HEK293T (cell line): Measurements from ENCODE around the gene CTTNBP2.

Source experiments
- CTCF ChIA-PET: fragments of 350-600 bp; formaldehyde crosslinking; extraction: SDS; loops from one replicate; lab custom pipeline; 2021; ENCODE audit warnings: antibody characterized with exemption, inconsistent platforms; lab: Yijun Ruan, JAX
- POLR2A ChIA-PET: fragments of 350-600 bp; formaldehyde crosslinking; extraction: SDS; loops from one replicate; lab custom pipeline; 2020; ENCODE audit warnings: antibody characterized with exemption, inconsistent platforms; lab: Yijun Ruan, JAX
- DNase-seq: peaks from one replicate; pipeline ENCODE4 v3.0.0; 2012; ENCODE audit warnings: mixed read lengths; ENCODE audit errors: extremely low spot score
- ARNT ChIP-seq: fragments of 450-650 bp; IDR thresholded peaks from 2 replicates; pipeline ENCODE4 v1.6.1; 2017; ENCODE audit warnings: mild to moderate bottlenecking
- BHLHE40 ChIP-seq: fragments of 450-650 bp; IDR thresholded peaks from 2 replicates; pipeline ENCODE4 v1.6.1; 2016; ENCODE audit warnings: mild to moderate bottlenecking, moderate library complexity, borderline replicate concordance
- CTBP1 ChIP-seq: fragments of 450-650 bp; IDR thresholded peaks from 2 replicates; pipeline ENCODE4 v1.6.1; 2016; ENCODE audit warnings: borderline replicate concordance
- ELF4 ChIP-seq: fragments of 450-650 bp; IDR thresholded peaks from 2 replicates; pipeline ENCODE4 v1.6.1; 2017; ENCODE audit warnings: antibody characterized with exemption
- FOXA1 ChIP-seq: fragments of 450-650 bp; IDR thresholded peaks from 2 replicates; pipeline ENCODE4 v1.6.1; 2016; ENCODE audit warnings: mild to moderate bottlenecking
- FOXK2 ChIP-seq: fragments of 450-650 bp; IDR thresholded peaks from 2 replicates; pipeline ENCODE4 v1.6.1; 2016; ENCODE audit warnings: mild to moderate bottlenecking
- FOXM1 ChIP-seq: fragments of 450-650 bp; IDR thresholded peaks from 2 replicates; pipeline ENCODE4 v1.6.1; 2017; ENCODE audit warnings: mild to moderate bottlenecking, borderline replicate concordance
- HDGF ChIP-seq: fragments of 450-650 bp; IDR thresholded peaks from 2 replicates; pipeline ENCODE4 v1.6.1; 2017; ENCODE audit warnings: antibody characterized with exemption, borderline replicate concordance
- L3MBTL2 ChIP-seq: fragments of 450-650 bp; conservative IDR thresholded peaks from 2 replicates; pipeline ENCODE4 v1.6.1; 2016; ENCODE audit warnings: mild to moderate bottlenecking
- LEF1 ChIP-seq: fragments of 450-650 bp; IDR thresholded peaks from 2 replicates; pipeline ENCODE4 v1.6.1; 2017; ENCODE audit warnings: mild to moderate bottlenecking, borderline replicate concordance
- NFRKB ChIP-seq: fragments of 450-650 bp; IDR thresholded peaks from 2 replicates; pipeline ENCODE4 v1.6.1; 2016; ENCODE audit warnings: mild to moderate bottlenecking, moderate library complexity
- SP1 ChIP-seq: fragments of 450-650 bp; IDR thresholded peaks from 2 replicates; pipeline ENCODE4 v1.6.1; 2017
- SUZ12 ChIP-seq: fragments of 450-650 bp; IDR thresholded peaks from 2 replicates; pipeline ENCODE4 v1.6.1; 2016; ENCODE audit warnings: mild to moderate bottlenecking
- TARDBP ChIP-seq: fragments of 450-650 bp; IDR thresholded peaks from 2 replicates; pipeline ENCODE4 v1.6.1; 2016
- ZNF384 ChIP-seq: fragments of 450-650 bp; IDR thresholded peaks from 2 replicates; pipeline ENCODE4 v1.6.1; 2016
- TF ChIP-seq, protein P1 (sequence below): fragments of 450-650 bp; IDR thresholded peaks from 2 replicates; pipeline ENCODE4 v1.6.1; 2016

Gene CTTNBP2

DNA sequence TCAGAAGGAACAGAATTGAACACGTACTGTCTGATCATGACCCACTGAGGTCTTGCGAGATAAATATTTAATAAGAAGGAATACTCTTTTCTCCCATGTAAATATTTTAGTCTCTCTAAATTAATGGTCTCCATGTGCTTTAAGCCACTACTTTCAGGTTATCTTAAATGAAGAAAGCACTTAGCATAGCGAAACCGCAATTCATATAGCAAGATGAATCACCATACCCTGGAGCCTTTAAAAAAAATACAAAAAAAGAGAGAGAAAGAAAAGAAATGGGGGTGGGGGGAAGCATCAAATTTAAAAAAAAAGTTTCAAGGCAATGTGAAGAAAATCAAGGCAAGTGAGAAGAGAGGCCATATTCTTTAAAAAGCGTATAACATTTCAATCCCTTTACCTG is 82.5 kb downstream of the CTTNBP2 start:
- CTCF ChIA-PET: no interaction called here
- DNase-seq: no peak
- no peak for TF ChIP-seq FOXK2
- POLR2A ChIA-PET: no interaction called here

DNA sequence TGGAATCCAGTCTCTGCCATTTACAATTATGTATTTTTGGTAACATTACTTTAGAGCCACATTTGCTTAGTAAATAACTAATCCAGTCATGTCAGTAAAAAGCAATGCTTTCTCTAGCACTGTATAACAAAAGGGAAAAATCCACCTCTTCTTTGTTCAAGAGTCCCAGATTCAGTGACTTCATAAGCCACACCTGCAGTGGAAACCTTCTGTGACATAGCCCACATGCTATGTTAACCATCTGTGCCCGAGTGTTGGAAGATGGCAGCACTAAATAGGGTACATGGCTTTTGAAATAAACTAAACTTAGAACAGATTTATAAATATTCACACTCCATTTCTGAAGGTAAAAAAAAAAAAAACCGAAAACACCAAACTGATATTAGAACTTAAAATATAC is 83.0 kb downstream of the CTTNBP2 start:
- CTCF ChIA-PET: no interaction called here
- POLR2A ChIA-PET: no interaction called here
- no peak for DNase-seq
- no peak for TF ChIP-seq ZNF384
- no peak for TF ChIP-seq FOXM1
- TF ChIP-seq ARNT: no peak
- no peak for TF ChIP-seq HDGF
- TF ChIP-seq BHLHE40: no peak
- no peak for TF ChIP-seq ELF4
- no peak for TF ChIP-seq L3MBTL2
- TF ChIP-seq FOXK2: no peak
- TF ChIP-seq SUZ12: no peak
- no peak for TF ChIP-seq FOXA1
- TF ChIP-seq LEF1: no peak
- no peak for TF ChIP-seq SP1
- TF ChIP-seq NFRKB: no peak
- TF ChIP-seq, protein P1, sequence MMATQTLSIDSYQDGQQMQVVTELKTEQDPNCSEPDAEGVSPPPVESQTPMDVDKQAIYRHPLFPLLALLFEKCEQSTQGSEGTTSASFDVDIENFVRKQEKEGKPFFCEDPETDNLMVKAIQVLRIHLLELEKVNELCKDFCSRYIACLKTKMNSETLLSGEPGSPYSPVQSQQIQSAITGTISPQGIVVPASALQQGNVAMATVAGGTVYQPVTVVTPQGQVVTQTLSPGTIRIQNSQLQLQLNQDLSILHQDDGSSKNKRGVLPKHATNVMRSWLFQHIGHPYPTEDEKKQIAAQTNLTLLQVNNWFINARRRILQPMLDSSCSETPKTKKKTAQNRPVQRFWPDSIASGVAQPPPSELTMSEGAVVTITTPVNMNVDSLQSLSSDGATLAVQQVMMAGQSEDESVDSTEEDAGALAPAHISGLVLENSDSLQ: no peak
- TF ChIP-seq TARDBP: no peak
- TF ChIP-seq CTBP1: no peak

DNA sequence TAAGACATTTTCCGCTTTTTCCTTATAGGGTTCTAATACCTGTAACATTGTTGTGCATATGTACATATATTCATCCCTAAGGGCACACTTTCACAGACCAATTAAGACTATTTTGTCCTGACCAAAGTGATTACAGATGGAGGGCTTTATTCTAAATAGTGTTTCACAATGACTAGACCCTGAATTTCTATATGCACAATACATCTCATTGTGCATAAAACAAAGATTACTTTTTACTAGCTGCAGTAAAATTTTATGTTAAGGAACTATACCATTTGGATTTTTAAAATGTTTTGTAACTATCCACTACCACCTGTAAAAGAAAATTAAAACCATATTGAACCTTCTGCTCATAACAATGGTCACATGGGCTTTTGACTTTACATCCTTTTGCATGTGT is 87.8 kb downstream of the CTTNBP2 start:
- DNase-seq: no peak
- ChIA-PET POLR2A (no interaction called here), CTCF (no interaction called here)
- TF ChIP-seq TARDBP (no peak), BHLHE40 (no peak), ZNF384 (no peak), SP1 (no peak), CTBP1 (no peak), ELF4 (no peak), HDGF (no peak), SUZ12 (no peak), NFRKB (no peak), FOXK2 (no peak)
- TF ChIP-seq, protein P1: no peak

DNA sequence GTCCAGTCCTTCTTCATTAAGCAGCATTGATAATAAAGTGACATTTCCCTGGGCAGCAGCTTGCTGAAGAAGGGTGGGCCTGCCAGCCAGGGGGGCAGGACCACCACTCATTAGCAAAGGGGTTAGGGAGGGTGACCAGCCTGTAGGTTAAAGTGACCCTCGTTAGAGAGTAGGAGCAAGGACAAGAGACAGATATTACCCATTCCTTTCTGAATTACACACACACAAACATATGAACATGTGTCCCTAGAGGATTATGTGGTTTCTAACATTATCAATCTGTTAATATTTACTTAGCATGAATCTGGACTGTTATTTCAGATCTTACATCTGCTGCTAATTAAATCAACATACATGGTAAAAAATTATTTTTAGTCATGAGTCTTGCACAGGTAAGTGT is 88.9 kb downstream of the CTTNBP2 start:
- DNase-seq: no peak
- TF ChIP-seq ARNT (no peak), FOXA1 (no peak), TARDBP (no peak), CTBP1 (no peak), SUZ12 (no peak), ZNF384 (no peak), BHLHE40 (no peak), FOXK2 (no peak), LEF1 (no peak), HDGF (no peak), ELF4 (no peak), SP1 (no peak), L3MBTL2 (no peak), NFRKB (no peak), FOXM1 (no peak)
- TF ChIP-seq, protein P1: no peak
- ChIA-PET POLR2A (no interaction called here), CTCF (no interaction called here)

DNA sequence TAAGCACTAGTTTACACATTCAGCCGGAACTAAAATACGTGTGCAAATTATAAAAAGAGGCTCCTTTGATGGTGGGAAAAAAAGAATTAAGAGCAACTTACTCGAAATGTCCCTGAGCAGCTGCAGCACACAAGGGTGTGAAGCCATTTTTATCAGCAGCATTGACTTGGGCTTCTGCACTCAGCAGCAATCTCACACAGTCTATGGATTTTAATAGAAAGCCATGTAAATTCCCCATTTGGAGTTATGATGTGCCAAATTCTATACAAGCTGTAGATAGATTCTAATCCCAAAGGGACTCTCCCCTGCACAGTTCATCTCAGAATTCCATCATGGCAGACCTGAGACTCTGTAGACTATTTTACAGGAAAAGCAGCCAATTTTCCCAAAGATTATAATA is 90.5 kb downstream of the CTTNBP2 start:
- DNase-seq: no peak
- ChIA-PET POLR2A (no interaction called here), CTCF (no interaction called here)
- TF ChIP-seq HDGF (no peak), ARNT (no peak)
- TF ChIP-seq, protein P1: no peak

DNA sequence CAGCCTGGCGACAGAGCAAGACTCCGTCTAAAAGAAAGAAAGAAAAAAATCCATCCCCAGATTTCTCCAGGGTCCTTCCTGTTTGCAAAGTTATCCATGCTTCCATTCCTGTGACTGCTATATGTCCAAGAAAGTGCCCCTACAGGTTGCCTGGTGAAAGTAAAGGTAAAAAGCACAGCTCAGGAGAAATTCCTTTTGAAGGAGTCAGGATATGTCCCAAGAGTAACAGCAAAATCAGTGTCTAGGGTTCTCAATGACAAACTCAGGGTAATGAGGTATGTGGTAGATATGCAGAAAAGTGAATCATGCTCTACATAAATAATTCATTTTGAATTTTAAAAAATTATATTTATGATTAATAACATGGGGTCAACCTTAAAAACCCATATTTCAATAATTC is 91.5 kb downstream of the CTTNBP2 start:
- TF ChIP-seq, protein P1: no peak
- TF ChIP-seq HDGF: no peak
- no peak for TF ChIP-seq ZNF384
- TF ChIP-seq CTBP1: no peak
- no peak for TF ChIP-seq BHLHE40
- no peak for TF ChIP-seq ARNT
- TF ChIP-seq FOXM1: no peak
- TF ChIP-seq NFRKB: no peak
- no peak for TF ChIP-seq FOXA1
- TF ChIP-seq FOXK2: no peak
- no peak for TF ChIP-seq LEF1
- TF ChIP-seq L3MBTL2: no peak
- no peak for TF ChIP-seq ELF4
- TF ChIP-seq TARDBP: no peak
- TF ChIP-seq SUZ12: no peak
- TF ChIP-seq SP1: no peak
- ChIA-PET POLR2A (no interaction called here), CTCF (no interaction called here)
- no peak for DNase-seq
